ENCODE data around the gene WFS1. TPM values are rescaled to one million over a fixed set of nuclear protein-coding genes. Genes with fewer than 3 reads are reported as not detected.

The WFS1 gene
- total RNA-seq, 1 donor from 2014 or later = 97.2 TPM

DNA sequence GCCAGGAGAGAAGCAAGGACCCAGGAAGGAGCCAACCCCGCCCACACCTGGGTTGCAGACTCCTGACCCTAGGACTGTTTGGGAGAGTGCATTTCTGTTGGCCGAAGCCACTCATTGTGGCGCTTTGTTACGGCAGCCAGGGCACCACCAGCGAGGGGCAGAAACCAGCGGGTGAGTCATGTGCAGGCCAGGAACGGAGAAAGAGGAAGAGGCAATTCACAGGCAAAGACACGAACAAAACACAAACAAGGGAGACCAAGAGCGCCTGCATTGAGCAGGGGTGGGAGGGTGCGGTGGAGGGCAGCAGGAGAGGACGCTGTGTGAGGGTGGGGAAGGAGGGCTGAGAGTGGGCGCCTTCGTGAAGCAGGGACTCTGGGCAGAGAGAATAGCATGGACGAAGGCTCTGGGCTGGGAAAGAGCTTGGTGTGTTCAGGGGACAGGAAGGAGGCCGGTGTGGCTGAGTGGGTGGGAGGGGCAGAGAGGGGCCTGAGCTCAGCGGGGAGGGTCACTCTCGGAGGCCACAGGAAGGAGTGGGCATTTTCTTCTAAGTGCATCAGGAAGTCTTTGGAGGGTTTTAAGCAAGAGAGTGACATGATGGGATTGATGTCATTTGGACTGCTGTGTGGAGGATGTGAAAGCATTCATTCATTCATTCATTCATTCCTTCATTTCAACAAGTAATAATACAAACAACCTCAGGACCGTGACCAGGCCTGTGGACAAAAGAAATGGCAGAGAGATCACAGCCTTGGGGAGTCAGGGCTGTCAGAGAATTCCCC, 12.2 kb upstream of the WFS1 start:
- DNase-seq (ENCODE audit: low spot score) = no peak

DNA sequence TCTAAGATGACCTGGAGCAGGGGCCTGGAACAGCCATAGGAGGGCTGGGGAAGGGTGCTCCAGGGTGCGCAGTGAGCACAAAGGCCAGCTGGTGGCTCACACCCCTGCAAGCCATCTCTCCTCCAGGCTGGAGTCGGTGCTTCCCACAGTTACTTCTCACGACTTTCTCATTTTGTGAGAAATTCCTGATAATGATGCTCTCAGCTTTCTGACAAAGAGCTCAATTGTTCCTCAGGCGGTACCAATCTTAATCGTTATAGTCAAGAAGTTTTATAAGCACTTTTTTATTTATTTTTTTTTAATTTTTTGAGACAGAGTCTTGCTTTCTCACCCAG, 11.7 kb upstream of the WFS1 start:
- no peak for DNase-seq (ENCODE audit: low spot score)

DNA sequence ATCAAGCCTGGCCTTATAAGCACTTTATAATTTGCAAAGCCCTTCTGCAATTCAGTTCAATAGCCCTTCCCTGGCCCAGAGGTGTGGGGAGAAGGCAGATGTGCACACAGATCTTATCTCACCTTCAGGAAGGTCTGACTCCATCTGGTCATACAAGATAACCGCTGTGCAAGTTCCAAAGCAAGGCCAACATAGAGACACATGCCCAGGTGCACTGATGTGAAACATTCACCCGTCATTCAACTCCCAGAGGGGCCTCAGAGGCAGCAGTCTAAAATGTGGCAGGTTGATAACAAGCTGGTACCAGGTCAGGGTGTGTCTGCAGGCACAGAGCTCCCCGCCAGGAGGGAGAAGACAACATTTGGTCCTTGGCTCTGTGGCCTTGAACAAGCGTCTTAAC, 10.9 kb upstream of the WFS1 start:
- no peak for DNase-seq (ENCODE audit: low spot score)

DNA sequence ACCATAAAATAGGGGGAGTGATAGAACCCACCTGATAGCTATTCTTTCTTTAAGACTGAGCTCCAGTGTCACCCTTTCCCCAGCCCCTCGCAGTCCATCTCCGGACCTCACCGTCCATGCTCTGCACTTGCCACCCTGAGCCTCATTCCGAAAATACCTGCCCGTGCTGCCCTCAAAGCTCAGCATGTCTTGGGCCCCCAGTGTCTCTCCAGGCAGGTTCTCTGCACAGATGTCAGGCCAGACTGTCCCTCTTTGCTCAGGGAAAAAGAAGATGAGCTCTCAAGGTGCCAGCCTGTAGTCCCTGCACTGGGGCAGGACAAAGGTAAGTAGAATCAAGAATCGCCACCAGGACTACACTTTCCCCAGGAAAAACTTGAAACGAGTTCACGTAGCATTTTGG, 9.8 kb upstream of the WFS1 start:
- DNase-seq (ENCODE audit: low spot score) = no peak

DNA sequence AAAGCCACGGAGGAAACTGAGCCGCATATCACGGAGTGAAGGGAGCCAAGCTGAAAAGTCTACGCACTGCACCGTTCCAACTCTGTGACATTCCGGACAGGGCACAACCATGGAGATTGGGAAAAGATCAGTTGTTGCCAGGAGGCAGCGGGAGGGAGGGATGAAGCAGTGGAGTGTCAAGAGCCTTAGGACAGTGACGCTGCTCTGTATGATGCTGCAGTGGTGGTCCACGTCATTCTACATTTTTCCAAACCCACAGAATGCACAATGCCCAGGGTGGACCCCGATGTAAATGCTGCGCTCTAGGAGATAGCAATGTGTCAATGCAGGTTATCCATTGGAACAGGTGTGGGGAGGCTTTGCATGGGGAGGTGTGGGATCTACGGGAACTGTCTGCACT, 7.5 kb upstream of the WFS1 start:
- DNase-seq (ENCODE audit: low spot score) = no peak

DNA sequence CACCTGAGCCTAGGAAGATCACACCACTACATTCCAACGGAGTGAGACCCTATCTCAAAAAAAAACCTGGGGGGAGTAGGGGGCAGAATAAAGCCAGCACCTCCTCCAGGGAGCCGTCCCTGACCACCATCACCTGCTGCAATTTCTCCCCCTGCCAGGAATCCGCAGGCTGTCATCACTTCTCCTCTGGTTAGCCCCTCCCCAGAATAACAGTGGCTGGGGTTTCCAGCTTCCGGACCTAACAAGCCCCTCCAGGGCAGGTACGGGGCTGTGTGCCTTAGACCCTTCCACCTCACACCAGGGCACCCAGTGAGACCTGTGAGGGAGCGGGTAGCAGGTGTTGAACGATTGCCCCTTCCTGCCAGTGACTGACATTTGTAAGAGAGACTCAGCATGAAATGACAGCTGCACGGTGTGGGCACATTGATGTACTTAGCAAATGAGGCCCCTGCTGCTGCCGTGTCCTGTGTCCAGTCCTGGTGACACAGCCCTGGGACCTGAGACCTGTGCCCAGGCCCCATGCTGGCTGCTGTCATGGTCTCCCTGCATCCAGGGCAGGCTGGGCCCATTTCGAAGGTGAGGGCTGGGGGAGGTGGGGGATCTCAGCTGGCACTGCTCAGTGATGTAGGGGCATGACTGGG, 6.7 kb upstream of the WFS1 start:
- DNase-seq (ENCODE audit: low spot score) = no peak

DNA sequence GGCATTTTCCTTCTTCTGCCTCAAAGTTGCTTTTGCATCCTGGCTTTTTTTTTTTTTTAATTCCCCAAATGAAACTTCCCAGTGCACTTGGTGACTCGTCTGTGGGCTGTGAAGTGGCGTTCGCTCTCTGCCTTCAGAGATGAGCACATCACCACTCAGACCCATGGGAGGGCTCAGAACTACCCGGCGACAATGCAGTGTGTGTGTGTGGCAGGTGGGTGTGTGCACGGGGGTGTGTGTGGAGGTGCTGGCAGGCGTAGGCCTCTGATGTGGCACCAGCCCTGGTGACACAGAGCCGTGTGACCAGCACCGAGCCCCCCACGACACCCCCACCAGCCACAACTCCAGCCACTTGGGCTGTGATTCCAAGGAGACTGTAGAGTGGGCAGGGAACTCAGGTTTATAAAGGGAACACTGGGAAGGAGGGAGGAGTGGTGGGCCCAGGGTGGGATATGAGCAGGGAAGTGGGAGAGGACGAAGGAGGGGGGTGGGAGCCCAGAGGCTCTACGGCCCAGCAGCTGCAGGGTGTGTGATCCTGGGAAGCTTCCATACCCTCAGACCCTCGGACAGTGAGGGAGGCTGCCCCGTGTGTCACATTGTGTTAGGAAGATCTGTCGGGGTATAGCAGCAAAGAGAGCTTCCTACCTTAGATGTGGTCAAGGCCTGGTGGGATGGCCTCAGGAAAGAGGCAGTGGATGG, 6.0 kb upstream of the WFS1 start:
- DNase-seq (ENCODE audit: low spot score) = no peak

DNA sequence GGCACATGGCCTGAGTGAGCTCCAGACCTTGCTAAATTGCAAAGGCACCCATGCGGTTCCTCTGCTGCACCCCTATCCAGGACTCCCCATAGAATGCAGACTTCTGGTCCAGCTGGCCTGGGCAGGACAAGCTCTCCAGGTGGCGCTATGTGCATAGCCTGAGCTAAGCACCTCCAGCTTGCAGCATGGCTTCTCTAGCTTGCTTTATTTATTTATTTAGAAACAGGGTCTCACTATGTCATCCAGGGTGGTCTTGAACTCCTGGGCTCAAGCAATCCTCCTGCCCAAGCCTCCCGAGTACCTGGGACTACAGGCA, 5.5 kb upstream of the WFS1 start:
- no peak for DNase-seq (ENCODE audit: low spot score)

DNA sequence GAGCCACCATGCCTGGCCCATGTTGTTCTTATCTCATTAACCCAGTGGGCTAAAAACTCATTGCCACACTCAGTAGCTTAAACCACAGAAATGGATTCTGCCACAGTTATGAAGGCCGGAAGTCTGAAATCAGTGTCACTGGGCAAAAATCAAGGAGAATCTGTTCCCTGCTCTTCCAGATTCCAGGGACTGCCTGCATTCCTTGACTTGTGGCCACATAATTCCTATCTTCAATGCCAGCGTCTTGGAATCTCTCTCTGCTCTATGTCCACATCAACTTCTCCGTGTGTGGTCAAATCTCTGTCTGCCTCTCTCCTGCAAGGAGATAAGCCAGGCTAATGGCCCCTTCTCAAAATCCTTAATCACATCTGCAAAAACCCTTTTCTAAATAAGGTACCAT, 4.1 kb upstream of the WFS1 start:
- DNase-seq (ENCODE audit: low spot score) = no peak

DNA sequence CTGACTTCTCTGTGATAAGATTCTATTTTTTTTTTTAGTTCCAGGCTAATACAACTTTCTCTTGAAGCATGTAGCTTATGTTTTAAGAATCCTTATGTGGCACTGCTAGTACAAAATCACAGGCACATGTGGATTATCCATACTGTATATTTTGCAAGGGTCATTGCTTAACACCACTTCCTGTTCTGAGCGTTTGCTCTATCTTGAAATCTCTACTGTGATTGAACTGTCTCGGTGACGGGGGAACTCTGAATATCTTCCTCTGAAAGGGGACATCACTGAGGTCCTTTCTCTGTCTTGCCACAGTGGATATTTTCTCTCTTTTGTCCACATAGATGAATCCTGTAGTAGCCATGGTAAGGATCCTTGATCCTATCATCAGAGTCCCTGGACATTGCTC, 2.1 kb upstream of the WFS1 start:
- DNase-seq (ENCODE audit: low spot score) = no peak

DNA sequence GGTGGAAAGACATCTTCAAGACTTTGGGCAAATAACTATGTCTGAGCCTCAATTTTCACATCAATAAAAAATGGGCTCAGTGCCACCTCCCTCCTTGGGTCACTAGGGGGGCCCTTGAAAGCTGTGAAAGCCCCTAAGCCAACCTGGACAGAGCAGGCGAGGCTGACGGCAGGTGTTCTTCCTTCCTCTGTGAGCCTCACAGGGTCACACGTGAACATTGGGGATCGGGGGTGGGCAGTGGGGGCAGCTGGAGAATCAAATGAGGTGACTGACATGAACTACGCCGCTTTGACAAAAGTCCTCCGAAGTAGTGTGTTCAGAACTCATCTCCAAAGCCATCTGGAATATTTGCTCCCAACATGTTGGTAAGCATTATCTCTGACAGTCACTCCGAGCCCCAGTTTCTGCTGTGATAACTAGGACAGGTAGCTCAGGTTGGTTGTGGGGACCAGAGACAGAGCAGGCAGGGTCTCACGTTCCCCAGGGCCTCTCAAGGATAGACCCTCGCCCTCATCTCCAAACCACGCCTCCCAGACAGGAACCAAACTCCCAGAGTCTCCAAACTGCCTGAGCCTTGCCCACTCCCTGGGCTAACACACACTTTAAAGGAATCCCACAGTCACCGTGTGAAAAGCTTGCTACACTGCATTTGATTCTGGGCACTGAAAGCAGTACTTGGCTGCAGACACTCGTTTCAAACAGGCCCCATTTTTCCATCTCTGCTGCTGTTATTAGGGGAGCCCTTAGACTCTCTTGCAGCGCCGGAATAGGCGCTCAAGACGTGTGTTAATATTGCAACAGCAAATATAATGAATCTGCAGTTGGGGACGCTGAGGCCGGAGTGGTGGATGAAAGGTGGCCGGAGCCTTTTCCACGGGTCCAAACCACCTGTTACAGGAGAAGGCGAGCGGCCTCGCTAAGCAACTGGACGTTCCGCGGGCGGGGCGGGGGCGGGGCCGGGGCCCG, 717 bp upstream of the WFS1 start:
- no peak for DNase-seq (ENCODE audit: low spot score)

DNA sequence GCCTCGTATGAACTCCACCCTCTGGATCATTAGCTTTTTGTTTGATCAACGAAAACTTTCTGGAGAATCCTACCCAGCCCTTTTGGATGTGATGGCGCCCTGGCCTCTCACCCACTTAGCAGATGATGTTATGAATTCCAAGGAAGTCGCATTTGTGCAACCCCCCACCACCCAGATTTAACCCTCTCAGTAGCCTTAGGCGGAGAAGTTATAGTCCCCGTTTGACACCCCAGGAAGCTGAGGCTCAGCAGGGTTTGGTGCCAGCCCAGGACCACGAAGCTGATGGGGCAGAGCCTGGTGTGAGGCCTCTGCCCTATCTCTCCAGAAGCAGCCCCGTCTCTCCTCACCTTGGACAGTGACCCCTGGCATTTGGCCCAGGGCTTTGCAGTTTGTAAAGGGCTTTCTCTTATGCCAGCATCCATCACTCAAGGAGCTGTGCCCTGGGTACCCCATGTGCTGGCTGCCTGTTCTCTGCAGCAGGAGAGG, 1.0 kb downstream of the WFS1 start:
- DNase-seq (ENCODE audit: low spot score) = no peak

DNA sequence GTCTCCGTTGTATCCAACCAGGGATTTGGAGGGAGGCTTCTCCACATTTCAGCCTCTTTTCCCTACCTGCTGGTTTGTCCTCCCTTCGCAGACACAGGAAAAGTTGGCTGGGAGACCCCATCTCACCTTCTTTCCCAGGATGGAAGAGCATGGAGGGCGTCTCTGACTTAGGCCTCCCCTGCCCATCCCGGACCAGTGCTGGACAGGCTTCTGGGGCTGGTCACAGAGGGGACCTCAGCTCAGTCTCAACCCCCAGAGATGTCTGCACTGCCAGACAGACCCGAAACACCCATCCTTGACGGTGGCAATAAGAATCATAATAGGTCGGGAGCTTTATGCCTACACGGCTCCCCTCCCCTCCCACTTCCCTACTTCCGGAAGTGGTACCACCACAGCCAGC, 1.6 kb downstream of the WFS1 start:
- no peak for DNase-seq (ENCODE audit: low spot score)

DNA sequence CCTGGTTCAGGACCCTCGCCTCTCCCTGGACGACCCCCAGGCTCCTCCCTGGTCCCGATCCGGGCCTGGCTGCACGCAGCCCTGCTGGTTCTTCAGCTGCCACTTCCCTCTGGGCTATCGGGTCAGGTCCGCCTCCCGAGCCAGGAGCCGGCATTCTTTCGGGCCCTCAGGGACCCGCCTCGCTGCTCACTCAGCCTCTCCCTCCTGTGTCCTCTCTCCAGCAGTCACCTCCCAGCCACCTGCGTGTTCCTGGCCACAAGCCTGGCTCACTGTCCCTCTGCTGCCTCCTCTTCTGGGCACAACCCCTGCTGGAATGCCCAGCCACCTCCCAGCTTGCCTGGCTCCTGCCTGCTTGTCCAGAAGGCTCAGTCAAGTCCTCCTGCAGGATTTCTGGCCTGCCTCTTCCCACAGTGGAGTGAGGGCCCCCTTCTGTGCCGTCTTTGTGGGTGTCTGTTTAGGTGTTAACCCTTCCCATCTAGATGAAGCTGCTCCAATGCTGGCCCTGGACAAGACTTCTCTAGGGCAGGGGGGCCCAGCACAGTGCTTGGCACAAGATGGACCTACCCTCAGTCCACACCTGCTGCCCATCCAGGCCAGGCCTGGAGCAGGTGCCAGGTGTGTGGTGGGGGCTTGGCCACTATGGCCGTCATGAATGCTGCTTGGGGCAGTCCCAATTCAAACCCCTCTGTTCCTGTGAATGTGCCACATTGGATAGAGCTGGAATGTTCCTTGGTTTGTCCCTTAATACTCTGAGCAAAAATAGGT, 2.2 kb downstream of the WFS1 start:
- DNase-seq (ENCODE audit: low spot score) = no peak

DNA sequence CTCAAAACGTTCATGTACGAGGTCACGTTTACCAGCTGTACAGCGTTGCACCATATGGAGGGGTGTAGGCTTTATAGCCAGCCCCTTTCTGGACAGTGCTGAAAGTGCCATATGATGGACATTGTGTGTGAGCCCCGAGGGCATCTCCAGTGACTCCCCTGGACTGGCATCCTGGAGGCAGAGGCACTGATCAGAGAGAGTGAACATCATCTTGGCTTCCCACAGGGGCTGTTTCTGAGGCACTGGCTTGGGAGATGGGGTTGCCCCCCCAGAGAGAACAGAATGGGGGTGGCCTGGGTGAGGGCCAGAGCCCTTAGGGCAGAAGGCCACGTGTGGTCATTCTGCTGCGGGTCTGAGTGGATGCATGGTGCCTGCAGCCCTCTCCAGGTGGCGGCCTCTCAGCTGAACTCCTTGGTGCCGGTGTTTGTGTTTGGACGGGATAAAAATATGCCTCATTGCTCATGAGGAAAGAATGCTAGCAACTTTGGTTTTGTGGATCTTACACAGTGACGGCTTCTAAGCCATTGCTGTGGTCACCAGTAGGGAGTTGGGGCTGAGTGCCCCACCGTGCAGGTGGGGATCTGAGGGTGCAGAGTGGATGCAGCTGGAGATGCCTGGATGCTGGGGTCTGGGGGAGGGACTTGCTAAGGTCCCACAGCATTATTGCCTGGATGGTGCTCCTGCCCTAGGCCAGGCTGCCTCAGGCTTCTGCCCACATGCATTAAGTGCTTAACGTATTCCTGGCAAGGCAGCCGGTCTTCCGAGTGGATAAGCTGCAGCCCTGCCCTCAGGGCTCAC, 3.4 kb downstream of the WFS1 start:
- DNase-seq (ENCODE audit: low spot score) = no peak

DNA sequence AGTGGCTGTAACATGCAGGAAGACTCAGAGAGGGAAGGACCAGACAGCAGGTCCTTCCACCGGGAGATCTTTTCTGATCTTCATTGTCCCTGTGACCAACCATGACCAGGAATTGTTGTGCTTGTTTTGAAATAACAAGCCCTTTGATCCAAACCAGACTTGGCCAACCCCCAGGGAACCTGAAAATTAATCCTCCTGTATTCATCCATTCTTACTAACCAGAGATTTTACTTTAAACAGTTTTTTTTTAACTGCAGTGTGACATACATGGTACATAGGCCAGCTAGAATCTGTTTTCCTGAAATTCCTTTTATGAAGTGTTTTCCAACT, 4.0 kb downstream of the WFS1 start:
- DNase-seq (ENCODE audit: low spot score) = no peak

DNA sequence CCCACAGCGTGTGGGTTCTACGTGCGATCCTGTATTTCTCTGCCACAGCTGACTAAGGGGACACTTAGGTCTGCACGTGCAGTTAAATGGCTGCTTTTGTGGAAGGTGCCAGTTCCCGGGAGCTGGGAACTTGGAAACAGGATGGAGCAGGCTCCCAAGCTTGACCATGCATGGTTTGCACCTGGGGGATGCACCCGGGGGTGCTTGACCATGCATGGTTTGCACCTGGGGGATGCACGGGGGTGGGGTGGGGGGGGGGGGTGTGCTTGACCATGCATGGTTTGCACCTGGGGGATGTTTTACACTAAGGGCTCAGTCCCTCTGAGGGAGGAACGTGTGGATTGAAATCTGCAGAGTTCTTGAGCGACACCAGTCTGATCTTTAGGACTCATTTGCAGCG, 5.7 kb downstream of the WFS1 start:
- no peak for DNase-seq (ENCODE audit: low spot score)

DNA sequence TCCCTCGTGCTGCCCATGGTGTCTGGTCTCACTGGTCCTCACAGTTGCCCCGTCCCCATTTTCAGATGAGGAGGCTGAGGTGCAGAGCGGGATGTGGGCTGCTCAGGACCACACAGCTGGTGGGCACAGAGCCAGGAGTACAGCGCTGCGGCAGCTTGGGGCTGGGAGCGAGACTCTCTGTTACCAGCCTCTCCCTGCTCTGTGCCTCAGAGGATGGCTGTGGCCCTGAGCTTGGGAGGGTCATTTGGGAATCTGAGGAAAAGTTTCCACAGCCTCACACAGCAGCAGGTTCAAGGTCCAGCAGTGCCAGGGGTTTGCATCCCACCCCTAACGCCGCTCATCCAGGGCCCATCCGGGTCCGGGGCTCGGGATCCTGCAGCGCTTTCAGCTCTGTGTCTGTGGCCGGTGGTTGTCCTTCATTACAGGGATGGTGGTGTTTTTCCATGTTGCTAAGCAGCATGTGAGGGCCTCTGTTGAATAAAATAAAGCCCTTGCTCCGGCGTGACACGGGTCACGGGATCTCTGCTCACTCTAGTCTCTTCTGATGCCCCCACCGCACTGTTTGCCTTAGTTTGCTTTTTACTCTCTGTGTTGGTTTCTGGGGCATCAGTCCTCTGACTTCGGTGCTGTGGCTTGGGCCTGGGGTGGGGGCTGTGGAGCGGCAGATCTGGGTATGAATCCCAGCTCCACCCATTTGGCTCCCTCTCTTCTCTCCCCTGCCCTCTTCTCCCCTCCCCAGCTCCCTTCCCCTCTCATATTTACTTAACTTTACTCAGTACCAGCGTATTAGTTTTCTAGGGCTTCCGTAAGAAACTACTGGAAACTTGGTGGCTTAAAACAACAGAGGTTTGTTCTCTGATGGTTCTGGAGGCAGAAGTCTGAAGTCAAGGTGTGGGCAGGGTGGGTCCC, 6.5 kb downstream of the WFS1 start:
- no peak for DNase-seq (ENCODE audit: low spot score)
